Measurements from ENCODE around the gene NKAIN4.

Gene NKAIN4

DNA sequence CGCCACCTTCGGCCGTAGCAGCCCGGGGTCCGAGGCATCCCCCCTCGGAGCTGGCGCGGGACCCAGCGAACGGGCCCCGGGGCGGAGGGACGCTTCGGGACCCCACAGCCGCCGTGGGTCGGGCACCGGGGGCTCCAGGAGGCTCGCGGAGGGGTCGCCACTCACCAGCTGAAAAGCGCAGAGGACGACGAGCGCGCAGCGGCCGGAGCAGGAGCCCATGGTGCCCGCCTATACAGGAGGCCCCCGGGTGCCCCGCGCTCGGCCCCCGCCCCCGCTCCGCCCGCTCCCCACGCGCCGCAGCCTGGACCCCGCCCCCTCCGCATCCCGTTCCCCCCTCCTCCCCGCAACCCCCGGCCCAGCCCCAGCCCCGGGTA lies at the start of gene NKAIN4:
Gene NKAIN4 (minus strand): TSS at position 232 of the 374 bp plus-strand sequence. CDS start 13 bp downstream, at position 219.
- no peak for DNase-seq

GRCh38 chr20:63303095-63303666 lies 48.9 kb upstream of the NKAIN4 start:
- no peak for DNase-seq

GRCh38 chr20:63301671-63302070 lies 47.4 kb upstream of the NKAIN4 start:
- no peak for DNase-seq

GRCh38 chr20:63298731-63299312 lies 44.6 kb upstream of the NKAIN4 start:
- no peak for DNase-seq

DNA sequence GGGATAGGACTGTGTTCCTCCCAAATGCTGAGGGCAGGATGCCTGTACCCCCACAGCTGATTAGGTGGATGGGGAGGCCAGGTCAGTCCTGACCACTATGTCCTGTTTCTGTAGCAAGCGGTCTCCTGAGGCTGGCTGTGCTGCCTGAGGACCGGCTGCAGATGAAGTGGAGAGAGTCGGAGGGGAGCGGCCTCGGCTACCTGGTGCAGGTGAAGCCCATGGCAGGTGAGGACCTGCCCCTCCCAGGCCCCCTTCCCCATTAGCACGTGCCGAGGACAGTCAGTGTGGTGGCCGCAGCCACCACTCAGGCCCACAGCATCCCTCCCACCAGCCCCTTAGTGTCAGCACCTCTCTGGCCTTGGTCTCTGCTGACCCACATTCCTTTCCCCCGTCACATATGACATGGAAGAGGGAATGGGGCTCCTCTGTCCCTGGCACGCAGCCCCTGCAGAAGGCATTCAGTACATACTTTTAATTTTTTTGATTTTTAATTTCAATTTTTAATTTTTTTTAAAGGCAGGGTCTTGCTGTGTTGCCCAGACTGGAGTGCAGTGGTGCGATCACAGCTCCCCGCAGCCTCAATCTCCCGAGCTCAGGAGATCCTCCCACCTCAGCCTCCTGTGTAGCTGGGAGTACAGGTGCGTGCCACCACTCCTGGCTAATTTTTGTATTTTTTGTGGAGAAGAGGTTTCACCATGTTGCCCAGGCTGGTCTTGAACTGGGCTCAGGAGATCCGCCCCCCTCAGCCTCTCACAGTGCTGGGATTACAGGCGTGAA lies 43.7 kb upstream of the NKAIN4 start:
- DNase-seq, result no peak

GRCh38 chr20:63297371-63297781 lies 43.1 kb upstream of the NKAIN4 start:
- no peak for DNase-seq

GRCh38 chr20:63296531-63297299 lies 42.5 kb upstream of the NKAIN4 start:
- DNase-seq, result no peak

DNA sequence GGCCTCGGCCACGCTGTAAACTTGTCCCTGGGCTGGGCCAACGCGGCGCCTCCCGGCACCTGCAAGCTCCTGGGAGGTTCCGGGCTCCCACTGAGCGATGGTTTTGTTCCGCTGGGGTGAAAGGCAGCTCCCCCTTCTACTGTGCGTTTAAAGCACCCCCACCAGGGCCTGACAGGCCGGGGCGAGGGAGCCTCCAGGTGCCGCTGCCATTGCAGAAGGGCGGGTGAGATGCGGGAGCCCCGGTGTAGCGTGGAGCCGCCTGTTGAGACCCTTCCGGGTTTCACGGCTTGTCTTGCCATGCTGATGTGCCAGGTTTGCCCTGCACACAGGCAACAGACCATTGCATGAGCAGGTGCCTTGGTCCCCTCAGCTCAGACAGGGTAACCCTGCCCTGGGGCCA lies 41.6 kb upstream of the NKAIN4 start:
- DNase-seq, result no peak

DNA sequence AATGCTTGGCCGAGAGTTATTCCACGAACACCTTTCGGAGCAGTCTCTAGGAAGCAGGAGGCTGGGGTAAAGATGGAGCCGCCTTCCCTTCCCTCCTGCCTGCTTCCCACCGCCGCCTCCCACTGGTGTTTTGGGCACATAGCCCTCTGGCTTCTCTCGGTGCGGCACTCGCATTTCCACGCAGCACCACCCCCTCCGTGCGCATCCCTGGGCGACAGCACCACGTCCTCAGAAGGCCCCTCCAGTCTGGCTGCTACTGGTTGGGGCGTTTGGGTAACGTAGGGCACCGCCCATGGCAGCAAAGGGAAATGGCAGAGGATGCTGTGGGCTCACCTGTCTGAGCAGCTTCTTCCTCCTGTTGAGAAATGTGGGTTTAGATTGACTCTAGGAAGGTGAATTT lies 41.2 kb upstream of the NKAIN4 start:
- DNase-seq, result no peak

GRCh38 chr20:63295018-63295417 lies 40.8 kb upstream of the NKAIN4 start:
- DNase-seq, result no peak

GRCh38 chr20:63294536-63294900 lies 40.3 kb upstream of the NKAIN4 start:
- no peak for DNase-seq

DNA sequence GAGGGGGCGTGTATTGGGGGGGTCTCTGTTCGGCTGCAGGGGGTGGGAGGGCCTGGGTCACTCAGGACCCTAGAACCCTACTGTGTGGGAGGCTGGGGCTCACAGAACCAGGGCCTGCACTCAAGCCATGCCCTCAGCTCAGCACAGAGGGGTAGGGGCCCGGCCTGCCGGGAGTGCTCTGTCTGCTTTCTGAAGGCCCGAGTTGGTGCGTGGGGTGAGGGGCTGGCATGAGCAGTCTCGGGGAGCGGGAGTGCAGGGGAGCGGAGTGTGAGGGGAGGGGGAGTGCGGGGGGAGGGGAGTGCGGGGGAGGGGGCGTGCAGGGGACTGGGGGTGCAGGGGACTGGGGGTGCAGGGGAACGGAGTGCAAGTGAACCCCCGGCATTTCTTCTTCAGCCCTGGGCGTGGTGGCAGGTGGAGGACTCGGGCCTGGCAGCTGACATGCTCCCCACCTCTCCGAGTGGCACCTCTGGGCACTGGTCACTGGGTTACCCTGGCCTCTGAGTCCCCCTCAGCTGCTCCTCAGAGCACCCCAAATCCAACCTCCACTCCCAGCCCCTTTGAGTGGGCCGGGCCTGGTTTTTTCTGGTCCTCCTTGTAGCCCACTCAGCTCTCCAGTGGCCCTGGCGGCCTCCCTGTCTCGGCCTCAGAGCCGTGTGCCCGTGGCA lies 39.7 kb upstream of the NKAIN4 start:
- DNase-seq, result no peak

- DNase-seq, result no peak
These were observed 39.2 kb upstream of the NKAIN4 start for GRCh38 chr20:63293456-63293855.

DNA sequence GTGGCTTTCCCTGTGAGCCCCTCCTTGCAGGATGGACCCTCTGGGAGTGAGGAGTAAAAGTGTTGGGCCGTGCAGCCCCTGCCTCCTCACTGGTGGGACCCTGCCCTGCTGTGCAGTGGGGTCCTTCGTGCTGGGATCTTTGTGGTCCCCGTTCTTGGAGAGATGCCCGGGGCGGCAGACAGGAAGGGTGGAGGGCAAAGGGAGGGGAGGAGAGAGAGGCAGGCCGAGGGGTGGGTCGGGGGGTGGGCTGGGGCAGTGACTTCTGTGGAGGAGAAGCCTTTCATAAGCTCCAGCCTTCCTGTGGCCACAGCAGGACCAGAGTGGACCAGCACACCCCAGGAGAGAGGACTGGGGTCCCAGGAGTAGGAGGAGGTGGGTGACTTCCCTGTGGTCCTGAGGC lies 38.6 kb upstream of the NKAIN4 start, which contains the start of gene COL20A1:
Gene COL20A1 (plus strand): TSS at position 283 of the 400 bp plus-strand sequence. CDS start 1,922 bp downstream, outside the sequence.
- DNase-seq, result no peak

DNA sequence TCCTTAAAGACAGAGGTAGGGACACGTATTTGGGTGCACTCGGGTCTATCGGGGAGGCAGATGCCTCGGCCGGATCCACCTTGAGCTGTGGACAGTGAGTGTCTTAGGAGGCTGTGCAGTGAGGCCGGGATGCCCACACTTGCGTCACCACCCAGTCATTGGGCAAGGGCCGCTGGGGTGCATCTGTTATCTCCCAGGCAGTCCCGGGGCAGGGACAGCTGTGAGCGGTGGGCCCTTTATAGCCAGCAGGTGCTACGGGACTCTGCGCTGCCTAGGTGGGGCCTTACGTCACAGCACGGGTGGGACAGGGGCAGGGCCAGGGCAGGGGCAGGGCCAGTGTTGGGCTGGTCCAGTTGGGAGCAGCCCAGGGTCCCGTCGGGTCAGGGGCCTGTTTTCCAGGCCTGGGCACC lies 38.0 kb upstream of the NKAIN4 start:
- DNase-seq, result no peak

DNA sequence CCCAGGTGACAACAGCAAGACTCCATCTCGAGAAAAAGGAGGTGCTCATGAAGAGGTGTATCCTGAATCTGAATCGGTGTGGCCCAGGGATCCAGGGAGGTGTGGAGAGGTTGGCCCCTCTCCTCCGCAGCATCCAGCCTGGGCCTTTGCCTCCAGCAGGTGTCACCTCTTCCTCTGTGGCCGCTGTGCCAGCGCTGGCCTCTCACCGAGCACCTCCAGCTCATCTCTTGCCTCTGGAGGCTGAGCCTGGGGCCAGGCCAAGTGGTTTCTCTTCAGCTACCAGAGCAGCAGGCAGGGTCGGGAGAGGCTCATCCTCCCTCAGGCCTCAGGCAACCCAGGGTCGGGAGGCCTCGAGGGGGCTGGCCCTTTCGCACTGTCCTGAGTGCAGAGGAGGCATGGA lies 37.5 kb upstream of the NKAIN4 start:
- no peak for DNase-seq

DNA sequence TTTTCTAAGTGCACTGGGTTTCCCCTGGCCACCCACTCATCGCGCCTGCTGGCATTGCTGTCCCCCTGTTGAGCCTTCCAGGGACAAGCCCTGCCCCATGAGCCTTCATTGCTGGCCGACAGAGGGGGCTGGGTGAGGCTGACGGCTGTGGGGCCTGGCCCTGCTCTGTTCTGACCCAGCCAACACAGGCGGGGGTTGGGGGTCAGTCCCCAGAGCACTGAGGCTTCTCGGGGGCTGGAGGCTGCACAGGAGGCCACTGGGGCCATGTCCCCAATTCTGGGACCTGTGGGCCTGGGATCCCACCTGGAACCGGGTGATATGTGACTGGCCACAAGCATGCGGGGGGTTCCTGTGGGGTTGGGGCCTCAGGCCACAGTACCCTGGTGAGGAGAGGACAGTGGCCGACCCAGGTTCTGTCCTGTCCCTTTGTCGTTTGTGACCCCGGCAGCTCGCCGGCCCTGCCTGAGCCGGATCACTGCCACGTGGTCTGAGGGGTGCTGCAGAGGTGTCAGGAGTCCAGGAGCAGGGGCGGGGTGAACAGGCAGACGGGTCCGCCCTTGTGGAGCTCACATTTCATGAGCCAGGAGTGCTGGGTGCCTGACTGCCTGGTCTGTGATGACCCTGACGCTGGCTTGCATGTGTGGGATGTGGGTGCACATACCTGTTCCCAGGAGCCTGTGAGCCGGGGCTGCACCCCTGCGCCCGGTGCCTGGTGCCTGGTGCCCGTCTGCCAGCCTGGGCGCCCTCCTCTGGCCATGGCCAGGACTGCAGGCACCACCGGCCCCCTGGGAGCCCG lies 36.6 kb upstream of the NKAIN4 start:
- DNase-seq, result peak; percentile 83

GRCh38 chr20:63290136-63290676 lies 35.9 kb upstream of the NKAIN4 start:
- no peak for DNase-seq

DNA sequence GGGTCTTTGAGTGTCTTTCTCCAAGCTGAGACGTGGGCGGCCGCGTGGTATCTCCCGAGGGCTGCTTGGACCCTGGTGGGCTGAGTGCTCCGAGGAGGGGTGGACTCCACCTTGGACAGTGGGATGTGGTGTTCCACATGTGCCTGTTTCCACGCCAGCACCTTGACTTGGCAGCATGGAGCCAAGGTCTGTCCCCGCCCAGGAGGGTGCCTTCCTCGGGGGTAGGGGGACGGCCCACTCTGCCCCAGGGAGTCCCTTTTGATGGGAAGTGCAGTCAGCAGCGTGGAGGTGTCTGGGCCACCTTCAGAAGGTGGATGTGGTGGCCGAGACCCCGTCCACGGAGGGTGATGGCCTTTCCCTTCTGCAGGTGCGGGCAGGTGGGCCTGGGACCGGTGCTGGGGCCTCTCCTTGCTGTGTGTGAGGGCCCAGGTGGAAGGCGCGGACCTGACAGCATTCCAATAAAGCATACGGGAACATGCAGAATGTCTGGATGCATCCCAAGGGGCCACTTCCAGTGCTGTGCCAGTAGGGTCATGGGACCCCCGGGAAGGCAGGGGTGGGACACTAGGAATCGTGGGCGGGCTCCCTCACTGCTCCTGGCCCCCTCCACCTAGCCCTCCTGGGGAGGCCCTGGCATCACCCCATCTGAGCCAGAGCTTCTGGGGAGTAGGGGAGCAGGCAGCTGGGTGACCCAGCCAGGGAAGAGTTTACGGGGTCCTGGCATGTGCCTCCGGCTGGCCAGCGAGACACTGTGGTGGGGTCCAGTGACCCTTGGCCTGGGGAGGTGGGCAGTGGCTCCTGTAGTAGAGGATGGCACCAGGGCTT lies 35.3 kb upstream of the NKAIN4 start:
- no peak for DNase-seq

DNA sequence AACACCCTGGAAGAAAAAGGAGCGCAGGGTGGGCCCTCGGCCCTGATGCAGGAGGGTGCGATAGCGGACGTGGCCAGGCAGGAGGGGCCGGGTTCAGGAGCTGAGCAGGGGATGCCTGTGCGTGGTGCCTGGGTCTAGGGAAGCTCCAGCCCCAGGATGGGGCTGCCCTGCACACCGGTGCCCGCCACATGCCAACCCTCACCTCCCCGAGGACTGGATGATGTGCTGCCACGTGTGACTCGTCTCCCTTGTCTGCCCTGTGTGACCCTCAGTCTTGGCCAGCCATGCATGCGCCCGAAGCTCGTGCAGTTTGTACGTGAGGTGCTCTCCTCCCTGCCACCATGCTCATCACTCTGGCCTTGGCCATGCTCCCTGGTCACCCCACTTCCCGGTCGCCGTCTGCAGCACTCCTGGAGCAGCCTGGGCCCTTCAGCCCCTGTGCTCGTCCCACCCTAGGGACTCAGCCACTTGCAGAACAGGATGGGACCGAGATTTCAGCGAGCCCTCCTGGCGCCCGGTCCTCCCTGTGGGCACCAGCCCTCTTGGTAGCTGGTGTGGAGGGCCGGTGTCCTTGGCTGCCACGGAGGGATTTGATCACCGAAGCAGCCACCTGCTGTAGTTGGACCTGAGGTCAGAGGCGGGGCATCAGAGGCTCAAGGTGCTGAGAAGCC lies 34.5 kb upstream of the NKAIN4 start:
- DNase-seq, result no peak

All from activated CD4-positive, alpha-beta T cell treated with anti-CD3 and anti-CD28 coated beads for 48 hours (primary cell).